ENCODE measurements around the gene NNAT.

Gene NNAT

DNA sequence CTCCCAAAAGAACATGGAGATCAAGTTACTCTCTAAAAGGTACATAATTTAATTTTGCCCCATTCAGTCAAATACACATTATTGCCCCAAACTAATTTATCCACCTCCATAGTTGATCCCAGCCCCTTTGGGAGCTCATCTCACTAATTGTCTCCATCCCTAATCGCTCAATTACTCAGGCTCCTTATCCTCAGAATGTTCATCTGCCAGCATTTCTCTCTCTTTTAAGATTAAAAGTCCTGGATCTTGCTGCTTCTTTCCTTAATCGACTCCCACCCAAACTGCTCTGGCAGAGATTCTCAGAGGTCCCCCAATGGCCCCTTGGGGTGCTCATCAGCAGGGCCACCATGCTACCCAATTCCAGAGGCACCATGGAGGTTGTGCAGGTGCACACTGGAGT lies 18.4 kb upstream of the NNAT start:
- DNase-seq (ENCODE audit: low read depth), result no peak

DNA sequence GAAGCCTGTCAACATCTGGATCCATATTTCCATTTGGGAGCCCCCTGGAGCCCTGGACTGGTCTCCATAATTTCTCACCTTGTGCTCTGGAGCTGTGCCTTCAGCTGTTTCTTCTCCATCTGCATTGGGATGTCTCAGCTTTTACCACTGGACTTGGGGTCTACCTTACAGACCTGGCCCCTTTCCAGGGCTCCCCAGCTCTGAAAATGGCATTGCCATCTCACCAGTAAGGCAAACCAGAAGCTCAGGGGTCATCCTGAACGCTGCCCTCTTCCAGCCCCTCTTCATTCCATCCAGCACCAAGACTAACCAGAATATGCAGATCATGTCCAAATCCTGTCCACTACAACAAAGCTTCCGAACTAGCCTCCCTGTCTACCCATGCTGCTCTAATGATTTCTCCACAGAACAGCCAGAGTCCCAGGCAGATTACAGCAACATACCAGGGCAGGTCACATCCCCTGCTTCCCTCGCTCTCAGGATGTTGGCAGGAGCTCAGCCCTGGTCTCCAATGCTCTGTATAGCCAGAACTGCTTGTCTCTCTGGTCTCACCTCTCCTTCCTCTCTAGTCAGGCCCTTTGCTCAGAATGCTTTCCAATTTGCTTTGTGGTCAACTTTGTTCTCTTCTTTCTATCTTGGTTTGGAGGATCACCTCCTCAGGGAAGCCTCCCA lies 17.7 kb upstream of the NNAT start:
- no peak for DNase-seq (ENCODE audit: low read depth)

DNA sequence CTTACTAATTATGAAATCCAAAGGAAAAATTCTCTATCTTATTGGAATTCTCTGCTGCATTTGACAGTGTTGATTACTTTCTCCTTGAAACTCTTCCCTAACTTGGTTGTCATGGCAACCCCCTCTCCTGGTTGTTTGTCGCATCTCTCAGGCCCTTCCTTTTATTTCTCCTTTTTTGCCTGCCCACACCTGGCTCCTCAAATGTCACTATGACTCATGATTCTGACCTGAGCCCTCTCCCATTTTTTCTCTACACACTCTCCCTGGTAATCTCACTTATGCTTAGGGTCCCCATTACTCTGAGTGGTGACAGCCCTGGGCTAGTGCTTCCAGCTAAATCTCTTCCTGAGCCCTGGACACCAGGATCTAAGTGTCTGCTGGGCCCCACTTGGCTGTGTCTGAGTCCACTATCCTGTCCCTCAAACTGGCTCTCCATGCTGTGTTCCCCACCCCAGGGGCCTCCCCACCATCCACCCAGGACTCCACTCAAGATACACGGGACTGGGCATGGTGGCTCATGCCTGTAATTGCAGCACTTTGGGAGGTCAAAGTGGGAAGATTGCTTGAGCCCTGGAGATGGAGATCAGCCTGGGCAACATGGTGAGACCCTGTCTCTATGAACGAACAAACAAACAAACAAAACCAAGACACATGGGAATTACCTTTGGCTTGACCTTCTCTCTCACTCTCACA lies 16.5 kb upstream of the NNAT start:
- DNase-seq (ENCODE audit: low read depth), result no peak

DNA sequence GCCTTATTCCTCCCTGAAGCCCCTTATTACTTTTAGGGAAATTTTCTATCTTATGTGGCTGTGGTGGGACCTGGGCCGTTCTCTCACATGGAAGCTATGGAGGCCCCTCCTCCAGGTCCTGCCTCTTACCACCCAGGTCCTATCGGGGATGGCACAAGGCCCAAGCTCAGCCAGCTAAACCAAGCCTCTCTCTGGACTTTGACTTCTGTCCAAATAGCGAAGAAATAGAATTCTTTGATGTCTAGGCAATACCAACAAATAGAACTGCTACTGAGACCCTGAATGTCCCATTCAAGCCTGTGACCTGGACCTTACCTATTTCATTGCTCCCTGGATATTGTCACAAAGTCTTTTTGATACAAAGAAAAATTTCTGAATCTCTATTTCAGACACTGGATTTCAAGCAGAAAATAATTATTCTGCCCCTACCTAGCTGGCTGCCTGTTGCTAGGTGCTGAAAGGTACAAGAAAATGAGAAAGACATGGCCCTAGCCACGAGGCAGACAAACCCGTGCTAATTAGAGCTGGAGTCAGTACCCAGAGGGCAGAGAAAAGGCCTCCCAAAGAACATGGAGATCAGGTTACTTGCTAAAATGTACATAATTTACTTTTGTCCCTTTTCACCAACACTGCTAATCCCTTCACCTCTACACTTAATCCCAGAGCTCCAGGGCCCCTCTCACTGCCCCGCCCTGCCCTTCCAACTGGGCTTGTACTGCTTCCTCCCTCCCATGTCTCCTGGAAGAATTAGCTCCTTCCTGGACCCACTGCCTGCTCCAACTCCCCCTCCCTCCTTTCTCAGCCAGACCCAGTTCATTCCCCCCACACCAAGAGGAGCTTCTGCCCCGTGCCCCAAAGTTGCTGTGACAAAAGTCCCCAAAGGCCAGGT lies 15.5 kb upstream of the NNAT start:
- DNase-seq (ENCODE audit: low read depth), result no peak

DNA sequence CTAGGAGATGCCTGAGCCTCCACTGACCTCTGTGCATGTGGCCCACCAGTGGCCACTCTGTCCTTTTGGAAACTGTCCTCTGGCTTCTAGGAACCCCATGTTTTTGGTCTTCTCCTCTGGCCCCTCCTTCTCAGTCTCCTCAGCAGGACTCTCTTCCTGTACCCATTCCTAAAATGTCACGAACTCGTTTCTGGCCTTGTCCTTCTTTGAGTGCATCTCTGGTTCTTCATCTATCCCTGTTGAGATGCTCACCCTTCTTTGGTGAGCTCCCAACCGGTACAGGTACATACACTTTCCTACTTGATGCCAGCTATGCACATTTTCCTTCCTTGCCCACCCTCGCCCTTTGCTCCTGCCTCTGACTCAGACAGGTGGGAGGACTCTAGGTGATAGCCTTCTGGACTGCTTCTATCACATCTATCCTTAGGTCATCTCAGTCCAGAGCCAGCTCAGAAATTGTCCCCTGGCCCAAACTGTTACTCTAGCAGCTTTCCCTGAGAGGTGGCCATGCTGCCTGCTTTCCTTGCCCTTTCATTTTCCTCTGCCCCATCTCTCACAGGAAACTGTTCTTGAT lies 14.8 kb upstream of the NNAT start:
- DNase-seq (ENCODE audit: low read depth), result no peak

DNA sequence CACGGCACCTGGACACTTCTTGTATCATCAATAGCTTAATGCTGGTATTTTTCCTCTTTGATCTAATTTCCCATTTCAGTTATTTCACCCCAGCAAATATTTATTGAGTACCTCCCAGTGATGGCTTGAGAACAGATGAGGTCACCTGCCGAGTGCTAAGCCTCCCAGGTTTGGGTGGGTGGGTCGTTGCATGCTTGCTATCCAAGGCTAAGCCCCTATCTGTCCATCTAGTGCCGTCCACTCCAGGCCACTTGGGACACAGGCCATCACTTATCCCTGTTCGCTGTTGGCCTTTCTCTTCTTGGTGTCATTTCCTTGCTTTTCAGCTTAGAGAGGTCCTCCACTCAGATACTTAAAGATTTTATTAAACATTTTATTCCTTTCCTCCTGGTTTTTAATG lies 10.8 kb upstream of the NNAT start:
- DNase-seq (ENCODE audit: low read depth), result no peak

DNA sequence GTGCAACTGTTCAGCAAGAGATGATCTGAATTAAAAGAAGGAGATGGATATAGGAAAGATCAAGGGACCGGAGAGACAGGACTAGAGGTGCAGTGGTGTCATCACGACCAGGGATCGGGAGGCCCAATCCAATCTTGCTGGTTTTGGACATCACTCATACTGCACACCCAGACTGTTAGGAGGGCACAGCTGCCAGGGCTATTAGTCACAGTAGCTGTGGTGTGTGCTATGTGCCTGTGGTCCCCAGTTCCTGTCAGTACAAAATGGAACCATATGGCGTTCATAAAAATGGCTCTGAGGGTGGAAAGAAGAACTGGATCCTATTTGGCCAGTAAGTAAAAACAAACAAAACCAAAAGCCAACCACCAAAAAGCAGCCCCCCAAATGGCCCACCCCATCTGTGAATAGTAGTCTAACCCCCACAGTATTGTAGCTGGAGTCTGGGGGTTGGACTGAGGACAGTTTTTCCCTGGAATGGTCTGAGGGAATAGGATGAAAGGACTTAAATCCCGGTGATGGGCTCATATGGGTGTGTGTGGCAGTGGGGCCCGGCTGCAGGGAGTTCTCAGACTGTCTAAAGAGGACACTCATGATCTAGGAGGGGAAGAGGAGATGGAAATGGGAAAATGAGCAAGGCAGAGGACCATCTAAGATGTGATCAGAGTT lies 9.3 kb upstream of the NNAT start:
- no peak for DNase-seq (ENCODE audit: low read depth)

DNA sequence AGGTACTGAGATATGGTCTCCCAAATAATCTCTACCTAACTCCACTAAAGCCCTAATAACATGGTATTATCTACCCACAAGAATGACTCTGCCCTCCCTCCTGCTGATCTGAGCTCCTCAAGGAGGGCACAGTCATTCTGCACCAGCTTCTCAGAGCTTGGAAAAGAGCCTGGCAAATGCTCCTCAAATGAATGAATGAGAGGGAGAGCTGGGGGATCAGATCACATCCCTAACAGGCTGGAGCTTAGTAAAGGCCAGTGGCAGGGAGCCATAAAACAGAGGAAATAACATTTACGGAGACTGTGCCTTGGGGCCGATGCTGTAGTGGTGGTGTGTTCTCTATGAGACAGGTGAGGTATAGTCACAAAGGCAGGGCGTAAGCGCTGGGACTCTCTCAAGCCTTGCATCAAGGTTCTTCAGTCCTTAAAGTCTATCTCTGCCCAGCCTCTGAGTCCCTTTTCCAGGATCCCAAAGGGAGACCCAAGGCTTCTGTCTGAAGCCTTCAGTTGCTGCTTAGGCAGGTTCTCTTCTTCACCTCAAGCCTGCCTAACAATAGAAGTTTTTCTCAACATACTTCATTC lies 7.2 kb upstream of the NNAT start:
- DNase-seq (ENCODE audit: low read depth), result no peak

DNA sequence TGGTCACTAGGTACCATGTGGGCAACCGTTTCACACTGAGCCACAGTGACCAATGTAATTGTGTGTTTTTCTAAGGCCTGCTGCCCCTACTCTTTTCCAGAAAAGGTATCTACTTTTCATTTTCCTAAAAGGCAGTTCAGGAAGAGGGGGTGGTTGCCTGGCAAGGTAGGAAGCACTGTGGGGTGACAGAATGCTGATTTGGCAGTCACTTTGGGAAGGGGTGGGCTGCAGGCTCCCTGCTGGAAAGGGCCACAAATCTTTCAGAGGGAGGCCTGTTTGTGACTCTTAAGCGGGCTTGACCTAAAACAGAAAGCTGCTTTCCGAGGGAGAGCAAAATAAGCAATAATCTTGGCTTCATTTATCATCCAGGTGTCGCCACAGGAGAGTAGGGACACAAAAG lies 5.2 kb upstream of the NNAT start:
- no peak for DNase-seq (ENCODE audit: low read depth)

DNA sequence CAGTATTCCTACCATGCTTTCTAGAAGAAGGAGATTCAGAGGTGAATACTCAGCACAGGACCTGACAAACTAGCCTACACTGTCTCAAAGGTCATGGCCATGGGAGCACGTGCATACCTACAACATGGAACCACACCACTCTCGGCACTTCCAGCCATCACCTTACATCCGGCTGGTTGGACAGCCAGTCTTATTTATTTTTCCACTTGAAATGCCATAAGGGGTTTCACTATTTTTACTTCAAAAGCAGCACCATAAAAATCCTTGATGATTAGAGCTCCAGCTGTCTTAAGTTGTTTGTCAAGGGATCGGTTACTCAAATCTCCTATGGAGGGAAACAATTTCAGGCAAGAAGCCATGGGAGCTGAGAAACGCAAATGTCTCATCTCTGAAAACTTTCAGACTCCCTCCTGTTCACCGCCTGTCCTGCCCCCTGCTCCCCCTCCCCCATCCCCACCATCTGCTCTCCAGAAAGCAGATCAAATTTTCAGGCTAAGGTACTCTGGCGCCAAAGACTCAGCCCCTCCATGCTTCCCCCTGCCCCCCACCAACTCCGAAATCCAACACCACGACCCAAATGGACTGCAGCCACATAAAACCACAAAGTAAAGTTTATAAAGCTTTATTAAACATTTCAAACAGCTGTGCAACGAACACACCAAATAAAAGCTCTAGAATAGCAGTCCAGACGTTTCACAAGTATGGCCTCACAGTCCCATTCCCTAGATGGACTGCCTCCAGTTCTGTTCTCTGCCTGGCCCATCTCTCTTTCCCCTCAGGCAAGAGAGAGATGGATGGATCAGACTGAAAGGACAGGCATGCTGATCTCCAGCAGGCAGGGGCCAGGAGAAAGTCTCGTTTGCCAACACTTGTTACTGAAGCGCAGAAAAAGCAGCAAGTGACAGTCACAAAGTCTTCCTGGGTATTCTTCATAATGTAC lies 4.0 kb upstream of the NNAT start:
- no peak for DNase-seq (ENCODE audit: low read depth)

DNA sequence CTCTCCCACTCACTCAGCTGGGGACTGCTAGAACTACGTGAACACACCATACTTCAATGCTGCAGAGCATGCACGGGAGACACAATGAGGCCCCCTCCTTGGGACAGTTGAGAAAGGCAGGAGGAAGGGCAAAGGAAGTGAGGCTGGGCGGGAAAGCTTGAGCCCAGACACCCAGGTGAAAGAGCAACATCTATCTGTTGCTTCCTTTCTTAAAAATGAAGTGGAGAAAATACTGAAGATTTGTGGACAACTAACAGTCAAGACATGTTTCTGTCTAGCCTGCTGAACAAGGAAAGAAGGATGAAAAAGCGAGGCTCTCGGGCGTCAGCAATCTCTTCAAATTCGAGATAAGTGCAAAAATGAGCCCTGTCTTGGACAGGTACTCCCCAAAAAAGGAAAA lies 3.0 kb upstream of the NNAT start:
- no peak for DNase-seq (ENCODE audit: low read depth)

DNA sequence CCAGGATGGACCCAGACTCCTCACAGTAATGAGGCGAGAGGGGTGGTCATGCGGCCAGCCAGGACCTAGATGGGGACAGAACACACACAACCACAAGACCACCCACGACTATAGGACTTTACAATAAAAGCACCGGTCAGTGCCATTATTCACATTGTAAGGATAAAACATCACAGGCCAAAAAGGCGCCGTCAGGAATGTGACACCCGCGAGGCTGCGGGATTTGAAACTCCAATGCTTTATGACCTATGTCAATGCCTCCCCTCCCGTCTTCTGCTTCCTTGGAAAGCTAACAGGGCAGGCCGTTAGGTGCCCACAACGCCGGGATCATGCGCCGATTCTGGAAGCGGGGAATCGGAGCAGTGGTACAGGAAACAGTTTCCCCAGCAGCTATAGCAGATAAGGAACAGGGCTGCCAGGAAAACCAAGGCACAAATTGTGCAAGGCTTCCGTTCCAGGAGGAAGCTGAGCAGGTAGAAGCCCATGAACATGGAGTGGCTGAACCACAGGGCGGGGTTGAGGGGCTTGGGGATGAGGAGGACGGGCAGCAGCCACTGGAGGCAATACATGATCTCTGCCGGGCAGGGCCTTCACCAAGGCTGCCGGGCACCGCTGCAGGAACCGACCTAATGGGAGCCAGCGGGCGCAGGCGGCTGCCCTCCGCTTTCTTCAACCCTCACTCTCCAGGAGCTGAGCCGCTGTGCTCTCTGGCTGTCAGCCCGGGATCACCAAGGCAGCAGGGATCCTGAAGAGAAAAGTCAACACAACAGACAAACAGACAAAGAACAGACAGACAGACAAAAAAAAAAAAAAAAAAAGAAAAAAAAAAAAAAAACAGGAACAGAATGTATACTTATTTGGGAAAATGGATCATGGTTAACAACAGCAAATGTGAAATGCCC lies 2.2 kb upstream of the NNAT start:
- DNase-seq (ENCODE audit: low read depth), result no peak

DNA sequence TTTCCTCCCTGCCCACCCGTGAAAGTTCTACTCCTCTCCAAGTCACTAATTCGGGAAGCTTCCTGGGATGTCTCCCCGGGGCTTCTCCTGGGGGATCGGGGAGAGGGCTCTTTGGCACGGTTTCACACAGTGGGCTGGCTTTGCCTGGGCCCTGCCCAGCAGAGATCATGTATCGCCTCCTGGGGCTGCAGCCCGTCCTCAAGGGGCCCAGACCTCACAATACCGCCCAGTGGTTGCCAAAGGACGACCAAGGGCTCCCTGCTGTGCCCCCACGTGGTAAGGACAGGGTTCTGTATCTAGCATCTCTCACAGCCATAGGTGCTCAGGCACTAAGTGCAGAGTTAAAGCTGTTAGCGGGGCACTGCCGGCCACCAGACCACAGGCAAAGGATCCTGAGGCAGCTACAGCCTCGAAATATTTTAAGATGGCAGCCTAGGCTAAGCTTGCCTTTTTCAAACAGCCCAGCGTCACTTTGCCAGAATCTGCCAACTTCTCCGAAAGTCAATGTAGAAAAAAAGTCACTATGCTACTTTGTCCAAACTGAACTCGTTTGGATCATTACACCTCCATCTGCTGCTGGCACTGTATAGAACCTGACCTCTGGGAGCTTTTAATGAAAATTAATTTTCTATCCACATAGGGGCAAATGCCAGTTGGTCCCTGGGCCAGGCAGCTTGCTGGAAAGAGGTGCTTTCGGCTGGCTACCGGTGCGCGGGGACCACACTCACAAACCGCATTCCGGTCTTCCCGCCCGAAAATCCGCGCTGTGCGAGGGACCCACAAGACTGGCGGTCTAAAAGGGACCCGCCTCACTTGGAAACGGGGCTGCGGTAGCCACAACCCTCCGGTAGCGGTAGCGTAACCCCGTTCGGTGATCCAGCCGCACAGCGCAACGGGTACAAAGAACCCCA lies 1.3 kb upstream of the NNAT start:
- no peak for DNase-seq (ENCODE audit: low read depth)

DNA sequence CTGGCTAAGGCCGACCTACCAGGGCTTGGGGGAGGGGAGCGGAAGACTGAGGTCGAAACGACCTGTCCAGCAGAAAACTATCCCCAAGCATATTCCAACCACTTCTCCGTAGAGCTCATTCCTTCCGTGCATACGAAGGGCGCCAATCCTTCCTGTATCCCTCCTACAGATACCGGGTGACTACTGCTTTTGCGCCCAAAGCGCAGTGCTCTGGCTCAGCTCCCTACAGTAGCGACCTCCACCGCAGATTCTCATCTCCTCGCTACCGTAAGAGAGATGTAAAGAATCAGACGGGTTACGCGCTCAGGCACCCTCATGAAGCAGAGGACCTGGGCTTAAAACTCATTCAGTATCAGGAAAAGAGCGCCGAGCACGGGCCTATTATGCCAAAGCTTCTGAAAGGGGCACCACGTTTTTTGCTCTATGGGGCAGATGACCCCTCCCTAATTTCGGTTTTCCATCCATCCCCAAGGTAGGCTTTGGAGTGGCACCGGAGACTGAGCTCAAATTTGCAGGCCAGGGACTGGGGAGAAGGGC lies 563 bp upstream of the NNAT start:
- no peak for DNase-seq (ENCODE audit: low read depth)

DNA sequence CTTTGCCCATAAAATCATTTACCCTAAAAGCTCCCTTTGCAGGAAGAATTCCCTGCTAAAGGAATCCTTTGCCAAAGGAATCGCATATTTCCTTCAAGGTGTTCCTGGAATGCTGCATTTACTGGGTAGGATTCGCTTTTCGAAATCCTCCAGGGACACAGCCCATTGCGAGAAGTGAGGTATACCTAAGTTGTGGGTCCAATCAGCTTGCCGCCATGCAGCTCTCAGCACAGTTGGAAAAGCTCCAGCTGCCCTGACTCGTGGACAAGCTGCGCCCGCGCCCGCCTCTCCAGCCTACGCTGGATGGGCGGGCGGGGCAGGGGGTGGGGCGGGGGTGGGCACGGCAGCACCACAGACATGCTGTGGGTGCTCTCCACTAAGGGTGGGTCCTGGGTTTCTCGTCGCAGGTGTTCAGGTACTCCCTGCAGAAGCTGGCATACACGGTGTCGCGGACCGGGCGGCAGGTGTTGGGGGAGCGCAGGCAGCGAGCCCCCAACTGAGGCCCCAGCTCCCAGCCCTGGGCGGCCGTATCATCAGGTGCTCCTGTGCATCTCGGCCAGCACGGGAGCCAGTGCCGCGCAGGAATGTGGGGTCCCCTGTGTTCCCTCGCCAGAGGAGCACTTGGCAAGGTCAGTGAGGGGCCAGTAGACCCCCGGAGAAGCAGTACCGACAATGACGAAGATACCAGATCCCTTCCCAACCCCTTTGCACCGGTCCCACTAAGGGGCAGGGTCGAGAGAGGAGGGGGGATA lies 1.4 kb downstream of the NNAT start:
- no peak for DNase-seq (ENCODE audit: low read depth)

DNA sequence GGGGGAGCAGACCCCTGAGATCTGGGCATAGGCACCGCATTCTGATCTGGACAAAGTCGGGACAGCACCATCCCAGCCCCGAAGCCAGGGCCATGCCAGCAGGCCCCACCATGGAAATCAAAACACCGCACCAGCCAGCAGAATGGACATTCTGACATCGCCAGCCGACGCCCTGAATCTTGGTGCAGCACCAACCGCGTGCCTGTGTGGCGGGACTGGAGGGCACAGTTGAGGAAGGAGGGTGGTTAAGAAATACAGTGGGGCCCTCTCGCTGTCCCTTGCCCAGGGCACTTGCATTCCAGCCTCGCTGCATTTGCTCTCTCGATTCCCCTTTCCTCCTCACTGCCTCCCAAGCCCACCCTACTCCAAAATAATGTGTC lies 2.0 kb downstream of the NNAT start:
- DNase-seq (ENCODE audit: low read depth), result no peak

DNA sequence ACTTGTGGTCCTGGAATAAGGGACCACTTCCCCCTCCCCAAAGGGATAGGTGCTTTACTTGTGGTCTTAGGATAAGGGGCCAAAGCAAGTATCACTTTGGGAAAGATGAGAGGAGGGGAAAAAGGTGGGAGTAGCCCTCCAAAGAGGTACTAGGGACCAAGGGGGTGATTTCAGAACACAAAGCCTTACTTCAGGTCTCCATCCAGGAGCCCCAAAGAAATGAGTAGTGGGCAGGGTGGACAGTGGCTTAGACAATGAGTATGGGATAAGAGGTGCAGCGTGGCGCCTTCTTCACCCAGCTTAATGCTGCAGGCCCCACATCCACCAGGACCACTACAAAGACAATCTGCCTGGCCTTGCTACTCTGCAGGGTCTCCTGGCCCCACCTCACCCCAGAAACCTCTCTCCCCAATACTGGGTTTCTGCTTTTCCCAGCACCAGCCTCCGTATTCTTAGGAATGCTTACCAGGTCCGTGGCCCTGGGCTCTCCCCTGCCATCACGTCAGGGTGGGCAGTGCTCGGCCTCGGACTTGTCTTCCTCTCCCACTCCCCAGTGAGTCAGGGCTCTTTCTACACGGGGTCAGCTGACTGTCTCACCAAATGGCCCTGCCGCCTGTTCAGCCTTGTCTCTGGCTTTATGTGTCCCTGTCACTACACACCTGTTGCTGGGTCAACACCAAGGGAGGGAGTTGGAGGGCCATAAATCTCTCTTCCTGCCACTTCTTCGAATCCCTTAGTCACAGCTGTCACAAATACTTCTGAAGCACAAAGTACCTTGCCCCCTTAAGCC lies 3.1 kb downstream of the NNAT start:
- DNase-seq (ENCODE audit: low read depth), result no peak

Data from CMK (cell line).